GM21723 (cell line): Measurements from ENCODE around the gene PROK2.

Source experiments
- ATAC-seq: cut with Tn5 transposase; IDR thresholded peaks from one replicate; pipeline ENCODE4 v1.9.1; 2021; ENCODE audit warnings: mild to moderate bottlenecking, moderate library complexity; ENCODE audit not compliant: unreplicated experiment

Gene PROK2

DNA sequence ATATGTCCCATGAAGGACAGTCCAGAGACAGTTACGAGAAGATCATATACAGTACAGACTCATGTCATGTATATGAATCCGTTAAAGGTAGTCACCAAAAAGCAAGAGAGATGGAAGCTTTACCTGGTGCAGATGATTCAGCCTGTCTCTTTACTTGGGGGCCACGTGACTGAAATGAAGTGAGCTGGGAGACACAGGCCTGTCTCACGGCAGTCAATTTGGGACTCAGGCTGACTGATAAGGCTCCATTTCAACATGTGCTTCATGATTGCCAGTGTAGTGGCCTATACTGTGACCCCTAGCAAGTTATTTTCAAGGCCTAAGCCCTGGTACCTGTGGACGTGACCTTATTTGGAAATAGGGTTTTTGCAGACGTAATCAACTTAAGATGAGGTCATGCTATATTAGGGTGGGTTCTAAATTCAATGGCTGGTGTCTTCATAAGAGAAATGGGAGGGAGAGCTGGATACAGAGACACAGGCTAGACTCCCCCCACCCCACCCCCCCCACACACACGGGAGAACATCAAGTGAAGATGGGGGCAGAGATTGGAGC, 3.0 kb upstream of the PROK2 start:
- no peak for ATAC-seq

DNA sequence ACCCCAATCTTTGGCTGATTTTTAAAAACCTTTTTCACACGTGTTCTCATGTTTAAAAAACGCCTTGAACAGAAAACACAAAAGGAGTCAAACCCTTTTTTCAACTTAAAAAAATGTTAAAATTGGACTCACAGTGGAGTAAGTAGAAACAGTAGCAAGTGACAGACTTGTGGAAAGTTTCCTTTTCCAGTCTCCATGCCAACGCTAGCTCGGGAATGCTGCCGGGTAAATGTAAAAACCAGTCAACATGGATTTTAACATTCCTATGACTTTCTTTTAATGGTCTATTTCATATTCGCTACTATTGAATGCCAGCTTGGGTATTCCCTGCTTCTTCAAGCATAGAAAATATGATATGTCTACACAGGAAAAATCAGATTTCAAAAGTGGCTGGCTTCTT, 1.6 kb upstream of the PROK2 start:
- ATAC-seq = no peak

DNA sequence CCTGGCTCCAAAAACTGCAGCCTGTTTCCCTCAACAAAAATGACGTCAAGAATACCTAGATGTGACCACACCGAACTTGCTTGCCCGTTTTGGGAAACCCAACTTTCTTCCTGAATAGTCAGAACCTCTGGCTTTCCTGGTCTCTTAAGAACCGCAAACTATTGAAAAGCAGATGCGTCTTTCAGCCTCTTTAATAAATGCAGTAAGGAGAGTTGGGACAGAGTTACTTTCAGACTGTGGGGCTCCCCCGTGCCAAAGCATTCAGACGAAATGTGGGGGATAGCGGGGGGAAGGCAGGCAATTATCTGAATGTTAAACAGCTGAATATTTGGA, 1.2 kb upstream of the PROK2 start:
- ATAC-seq = no peak

- no peak for ATAC-seq
Observed at GRCh38 chr3:71785532-71786216, 726 bp upstream of the PROK2 start.

- no peak for ATAC-seq
Observed at GRCh38 chr3:71784201-71784913, 591 bp downstream of the PROK2 start.

GRCh38 chr3:71783152-71783551, 1.8 kb downstream of the PROK2 start:
- ATAC-seq = no peak

GRCh38 chr3:71780430-71780829, 4.5 kb downstream of the PROK2 start:
- ATAC-seq = no peak

DNA sequence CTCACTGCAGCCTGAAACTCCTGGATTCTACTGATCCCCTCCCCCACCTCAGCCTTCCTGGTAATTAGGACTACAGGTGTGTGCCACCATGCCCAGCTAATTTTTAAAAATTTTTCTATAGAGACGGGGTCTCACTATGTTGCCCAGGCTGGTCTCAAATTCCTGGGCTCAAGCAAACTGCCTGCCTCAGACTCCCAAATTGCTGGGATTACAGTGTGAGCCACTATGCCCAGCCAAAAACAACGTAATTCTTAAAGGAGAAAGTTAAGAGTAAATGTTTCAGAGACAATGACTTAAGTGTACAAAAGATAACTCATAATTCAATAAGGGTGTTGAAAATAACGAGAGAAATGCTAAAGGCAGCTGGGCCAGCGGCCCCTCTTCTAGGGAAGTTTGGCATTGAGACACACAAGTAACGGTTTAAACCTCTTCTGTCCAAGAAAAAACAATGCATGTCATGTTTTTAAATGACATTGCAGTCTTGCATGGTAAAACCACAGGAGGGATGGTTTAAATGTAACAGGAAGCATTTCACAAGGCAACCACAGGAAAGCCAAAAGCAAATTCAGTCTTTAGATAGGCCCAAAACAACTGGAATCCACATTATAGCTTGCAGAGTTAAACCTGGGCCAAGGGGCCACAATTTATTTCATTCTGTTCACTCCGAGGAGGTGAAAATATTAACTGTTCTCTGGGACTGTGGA, 5.1 kb downstream of the PROK2 start:
- no peak for ATAC-seq

GRCh38 chr3:71778353-71778752, 6.6 kb downstream of the PROK2 start:
- no peak for ATAC-seq

- ATAC-seq = no peak
Observed at GRCh38 chr3:71776538-71776937, 8.4 kb downstream of the PROK2 start.

- no peak for ATAC-seq
Observed at GRCh38 chr3:71771884-71772283, 13.1 kb downstream of the PROK2 start.

GRCh38 chr3:71771126-71771525, 13.8 kb downstream of the PROK2 start:
- ATAC-seq = no peak

DNA sequence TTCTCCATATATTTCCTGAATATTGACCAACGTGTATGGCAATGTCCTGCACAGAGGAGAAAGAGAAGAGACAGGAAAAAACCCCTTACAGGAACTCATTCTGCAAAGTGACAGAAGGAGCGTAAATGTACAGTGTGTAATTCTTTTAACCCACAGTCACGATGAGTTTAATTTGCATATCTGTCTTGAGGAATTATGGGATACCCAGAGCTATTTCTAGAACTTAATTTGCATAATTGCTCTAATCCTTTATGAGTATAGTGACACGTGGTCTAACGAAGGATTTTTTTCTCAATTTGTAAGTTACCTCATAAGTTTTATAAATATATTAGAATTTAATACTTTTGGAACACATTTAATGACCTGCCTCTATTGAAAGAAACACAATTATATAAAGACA, 21.5 kb downstream of the PROK2 start:
- no peak for ATAC-seq

DNA sequence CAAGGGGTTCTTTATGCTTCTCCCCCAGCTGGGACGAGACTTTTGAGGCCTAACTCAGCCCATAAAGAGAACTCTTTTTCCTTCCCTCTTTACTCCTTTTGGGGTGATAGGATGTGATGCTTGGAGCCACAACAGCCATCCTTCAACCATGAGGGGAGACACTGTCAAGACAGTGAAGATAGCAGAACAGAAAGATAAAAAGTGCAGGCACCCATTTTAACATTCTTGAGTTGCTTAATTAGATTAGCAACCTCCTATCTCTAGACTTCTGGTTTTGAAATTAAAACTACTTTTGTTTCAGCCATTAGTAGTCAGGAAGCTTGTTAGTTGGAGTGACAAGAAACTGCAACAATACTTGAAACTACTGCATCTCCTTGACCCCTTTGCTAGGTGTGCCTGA, 24.8 kb downstream of the PROK2 start:
- ATAC-seq = no peak

DNA sequence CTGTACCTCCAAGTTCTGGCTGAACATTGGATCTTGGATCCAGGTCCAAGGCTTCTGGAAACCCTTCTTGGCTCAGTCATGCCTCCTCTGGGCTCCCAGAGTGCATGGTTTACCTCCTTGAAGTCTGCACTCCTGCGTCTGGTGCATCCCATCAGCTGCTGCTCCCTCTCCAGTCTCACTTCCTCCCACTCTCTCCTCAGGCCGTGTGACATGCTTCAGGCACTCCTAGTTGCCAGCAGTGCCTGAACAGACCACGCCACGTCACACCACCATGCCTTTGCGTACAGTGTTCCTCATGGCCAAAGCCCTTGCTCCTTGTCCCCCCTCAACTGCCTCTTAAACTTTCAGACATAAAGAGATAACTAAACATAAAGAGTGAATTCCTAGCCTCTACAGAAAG, 25.5 kb downstream of the PROK2 start:
- no peak for ATAC-seq

DNA sequence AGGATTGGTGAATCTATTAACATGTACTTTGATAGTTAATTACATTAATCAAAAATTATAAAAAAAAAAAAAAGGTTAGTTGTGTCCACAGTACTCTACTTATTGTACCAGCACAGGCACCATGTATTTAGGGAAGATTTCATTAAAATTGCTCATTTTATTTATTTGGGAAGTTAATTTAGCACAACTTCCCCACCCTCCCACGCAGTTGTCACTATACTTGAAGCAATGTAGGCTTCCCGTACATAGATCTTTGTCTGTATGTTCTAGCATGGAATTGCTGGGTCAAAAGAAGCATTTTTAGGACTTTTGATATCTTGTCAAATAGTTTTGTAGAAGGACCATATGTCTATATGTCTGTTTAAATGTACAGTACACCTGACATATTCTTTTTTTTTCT, 26.9 kb downstream of the PROK2 start:
- ATAC-seq = no peak

DNA sequence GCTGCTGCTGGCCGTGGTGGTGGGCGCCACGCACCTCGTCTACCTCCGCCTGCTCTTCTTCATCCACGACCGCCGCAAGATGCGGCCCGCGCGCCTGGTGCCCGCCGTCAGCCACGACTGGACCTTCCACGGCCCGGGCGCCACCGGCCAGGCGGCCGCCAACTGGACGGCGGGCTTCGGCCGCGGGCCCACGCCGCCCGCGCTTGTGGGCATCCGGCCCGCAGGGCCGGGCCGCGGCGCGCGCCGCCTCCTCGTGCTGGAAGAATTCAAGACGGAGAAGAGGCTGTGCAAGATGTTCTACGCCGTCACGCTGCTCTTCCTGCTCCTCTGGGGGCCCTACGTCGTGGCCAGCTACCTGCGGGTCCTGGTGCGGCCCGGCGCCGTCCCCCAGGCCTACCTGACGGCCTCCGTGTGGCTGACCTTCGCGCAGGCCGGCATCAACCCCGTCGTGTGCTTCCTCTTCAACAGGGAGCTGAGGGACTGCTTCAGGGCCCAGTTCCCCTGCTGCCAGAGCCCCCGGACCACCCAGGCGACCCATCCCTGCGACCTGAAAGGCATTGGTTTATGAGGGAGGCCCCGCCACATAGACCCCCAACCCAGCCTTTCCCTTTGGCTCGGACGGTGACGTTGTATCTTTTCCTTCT, 30.2 kb downstream of the PROK2 start:
- no peak for ATAC-seq

- ATAC-seq = no peak
Observed at GRCh38 chr3:71753701-71754609, 31.0 kb downstream of the PROK2 start, which contains the start of gene GPR27. GPR27 (plus strand) TSS chr3:71753855; CDS start chr3:71754050, 195 bp downstream.

GRCh38 chr3:71752831-71753700, 31.9 kb downstream of the PROK2 start:
- no peak for ATAC-seq
